ENCODE measurements around the gene HOXC11.
A peak's percentile ranks its signal among the peaks of the same experiment; 100 is the strongest.

- TF ChIP-seq CTCF (IDR thresholded peaks at IDR 0.05): peak in 3 of 4 experiments; percentile 90 to 97 (median 95)
- TF ChIP-seq POLR2A (IDR thresholded peaks at IDR 0.05): no peak
Measured at GRCh38 chr12:54005853-54006558, 33.1 kb downstream of the HOXC11 start.

Measured in gastroesophageal sphincter (tissue), 3 donors.